NCI-H82 (cell line): Measurements from ENCODE around the gene GABRP.
"Not testable (repeated sequence)": the region's sequence is repeated elsewhere in the genome, so short reads cannot be mapped to it uniquely, and the experiment has no call there.

ENCODE experiments used
- DNase-seq: peaks from one replicate; lab custom pipeline; 2025; lab: John Stamatoyannopoulos, UW

The GABRP gene

GRCh38 chr5:170792878-170793277 is 9.4 kb downstream of the GABRP start:
- DNase-seq = no peak

- DNase-seq = no peak
Observed at GRCh38 chr5:170795154-170795553, 11.6 kb downstream of the GABRP start.

GRCh38 chr5:170805666-170806065 is 22.1 kb downstream of the GABRP start:
- DNase-seq = no peak

- DNase-seq = peak; percentile 15
Observed at GRCh38 chr5:170809551-170809950, 26.0 kb downstream of the GABRP start.

- DNase-seq = no peak
Observed at GRCh38 chr5:170811719-170812118, 28.2 kb downstream of the GABRP start.

- DNase-seq = peak; percentile 26
Observed at GRCh38 chr5:170813231-170813630, 29.7 kb downstream of the GABRP start.

- DNase-seq = no peak
Observed at GRCh38 chr5:170817195-170817594, 33.7 kb downstream of the GABRP start.

- DNase-seq = no peak
Observed at GRCh38 chr5:170818232-170818631, 34.7 kb downstream of the GABRP start.

GRCh38 chr5:170819824-170820223 is 36.3 kb downstream of the GABRP start:
- no peak for DNase-seq

GRCh38 chr5:170821257-170821800 is 37.8 kb downstream of the GABRP start:
- DNase-seq = no peak

- no peak for DNase-seq
Observed at GRCh38 chr5:170826117-170826516, 42.6 kb downstream of the GABRP start.

- no peak for DNase-seq
Observed at GRCh38 chr5:170832241-170832640, 48.7 kb downstream of the GABRP start.

GRCh38 chr5:170833981-170834380 is 50.5 kb downstream of the GABRP start:
- DNase-seq = not testable (repeated sequence)

- DNase-seq = no peak
Observed at GRCh38 chr5:170836226-170836625, 52.7 kb downstream of the GABRP start.

- DNase-seq = no peak
Observed at GRCh38 chr5:170843870-170844269, 60.3 kb downstream of the GABRP start.

GRCh38 chr5:170844651-170845050 is 61.1 kb downstream of the GABRP start:
- no peak for DNase-seq

GRCh38 chr5:170846416-170846815 is 62.9 kb downstream of the GABRP start:
- DNase-seq = no peak

- DNase-seq = no peak
Observed at GRCh38 chr5:170846846-170847245, 63.3 kb downstream of the GABRP start.

- no peak for DNase-seq
Observed at GRCh38 chr5:170848033-170848432, 64.5 kb downstream of the GABRP start.

- no peak for DNase-seq
Observed at GRCh38 chr5:170849374-170849773, 65.8 kb downstream of the GABRP start.

- DNase-seq = no peak
Observed at GRCh38 chr5:170854566-170854965, 71.0 kb downstream of the GABRP start.

GRCh38 chr5:170857066-170857465 is 73.5 kb downstream of the GABRP start:
- DNase-seq = no peak

GRCh38 chr5:170860415-170860814 is 76.9 kb downstream of the GABRP start:
- no peak for DNase-seq

- DNase-seq = no peak
Observed at GRCh38 chr5:170860818-170861666, 77.5 kb downstream of the GABRP start.
